ENCODE results near the gene ALPK3.

The ALPK3 gene

GRCh38 chr15:84922530-84922929 is 105.4 kb downstream of the ALPK3 start:
- DNase-seq (ENCODE audit: low spot score) = no peak
